Activated naive CD4-positive, alpha-beta T cell treated with anti-CD3 and anti-CD28 coated beads, Interleukin-2, amount 50 U/mL, for 72 hours (primary cell): ENCODE data around the gene CNGA4. TPM values are rescaled to one million over a fixed set of nuclear protein-coding genes. Genes with fewer than 3 reads are reported as not detected.
A peak's percentile ranks its signal among the peaks of the same experiment; 100 is the strongest.
"Not testable (repeated sequence)": the region's sequence is repeated elsewhere in the genome, so short reads cannot be mapped to it uniquely, and the experiment has no call there.

Experiments
- ATAC-seq, 2 donors: fragments of 150-1000 bp; cut with Tn5 transposase; 2 replicates each; pipeline ENCODE4 v1.10.0; 2021; ENCODE audit warnings: mild to moderate bottlenecking in 2 of 2, moderate library complexity in 2 of 2
- DNase-seq, 2 donors: peaks; one replicate each; pipeline ENCODE4 v3.0.0; 2021 to 2022; ENCODE audit warnings: low spot score in 2 of 2
- H3K27ac Mint-ChIP-seq, 2 donors: one replicate each; pipeline ENCODE4 v1.8.0; 2022; ENCODE audit warnings: mild to moderate bottlenecking in 2 of 2, mixed read lengths in 2 of 2
- H3K36me3 Mint-ChIP-seq, 2 donors: one replicate each; pipeline ENCODE4 v1.8.0; 2022; ENCODE audit warnings: mixed read lengths in 2 of 2
- H3K9me3 Mint-ChIP-seq, 2 donors: one replicate each; pipeline ENCODE4 v1.8.0; 2022; ENCODE audit warnings: mixed read lengths in 2 of 2
- total RNA-seq, 2 donors: library from RNA; stranded (reverse); gene quantifications; one replicate each; pipeline ENCODE4 v1.2.3, GENCODE V29; 2022

Gene CNGA4
- total RNA-seq, 2 donors from 2014 or later = 0.21 to 0.52 TPM

DNA sequence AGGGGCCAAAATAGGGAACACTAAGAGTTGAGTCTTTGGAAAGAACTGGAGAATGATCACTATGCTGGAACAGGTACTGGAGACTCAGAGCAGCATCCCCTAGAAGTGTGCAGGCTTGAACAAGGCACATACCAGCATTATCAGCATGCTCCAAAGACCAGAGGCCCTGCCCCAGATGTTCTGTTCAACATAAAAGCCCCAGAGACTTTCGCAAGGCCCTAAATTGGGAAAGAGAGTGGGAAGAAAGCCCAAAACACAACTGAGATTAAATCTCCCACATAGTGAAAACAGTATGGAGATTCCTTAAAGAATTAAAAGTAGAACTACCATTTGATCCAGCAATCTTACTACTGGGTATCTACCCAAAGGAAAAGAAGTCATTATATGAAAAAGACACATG is 9.4 kb downstream of the CNGA4 start:
- H3K9me3 Mint-ChIP-seq = no peaks in the 10 kb centered on the region
- H3K36me3 Mint-ChIP-seq = no peaks in the 10 kb centered on the region
- H3K27ac Mint-ChIP-seq = no peak overlapping the region
- ATAC-seq = no peak
- no peak for DNase-seq

DNA sequence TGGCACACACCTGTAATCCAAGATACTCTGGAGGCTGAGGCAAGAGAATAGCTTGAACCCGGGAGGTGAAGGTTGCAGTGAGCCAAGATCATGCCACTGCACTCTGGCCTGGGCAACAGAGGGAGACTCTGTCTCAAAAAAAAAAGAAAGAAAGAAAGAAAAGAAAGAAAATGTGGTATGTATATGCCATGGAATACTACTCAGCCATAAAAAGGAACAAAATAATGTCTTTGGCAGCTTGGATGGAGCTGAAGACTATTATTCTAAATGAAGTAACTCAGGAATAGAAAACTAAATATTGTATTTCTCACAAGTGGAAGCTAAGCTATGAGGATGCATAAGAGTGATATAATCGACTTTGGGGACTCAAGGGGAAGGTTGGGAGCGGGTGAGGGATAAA is 10.0 kb downstream of the CNGA4 start:
- not testable (repeated sequence) for DNase-seq, ATAC-seq, H3K9me3 Mint-ChIP-seq, H3K36me3 Mint-ChIP-seq, H3K27ac Mint-ChIP-seq

DNA sequence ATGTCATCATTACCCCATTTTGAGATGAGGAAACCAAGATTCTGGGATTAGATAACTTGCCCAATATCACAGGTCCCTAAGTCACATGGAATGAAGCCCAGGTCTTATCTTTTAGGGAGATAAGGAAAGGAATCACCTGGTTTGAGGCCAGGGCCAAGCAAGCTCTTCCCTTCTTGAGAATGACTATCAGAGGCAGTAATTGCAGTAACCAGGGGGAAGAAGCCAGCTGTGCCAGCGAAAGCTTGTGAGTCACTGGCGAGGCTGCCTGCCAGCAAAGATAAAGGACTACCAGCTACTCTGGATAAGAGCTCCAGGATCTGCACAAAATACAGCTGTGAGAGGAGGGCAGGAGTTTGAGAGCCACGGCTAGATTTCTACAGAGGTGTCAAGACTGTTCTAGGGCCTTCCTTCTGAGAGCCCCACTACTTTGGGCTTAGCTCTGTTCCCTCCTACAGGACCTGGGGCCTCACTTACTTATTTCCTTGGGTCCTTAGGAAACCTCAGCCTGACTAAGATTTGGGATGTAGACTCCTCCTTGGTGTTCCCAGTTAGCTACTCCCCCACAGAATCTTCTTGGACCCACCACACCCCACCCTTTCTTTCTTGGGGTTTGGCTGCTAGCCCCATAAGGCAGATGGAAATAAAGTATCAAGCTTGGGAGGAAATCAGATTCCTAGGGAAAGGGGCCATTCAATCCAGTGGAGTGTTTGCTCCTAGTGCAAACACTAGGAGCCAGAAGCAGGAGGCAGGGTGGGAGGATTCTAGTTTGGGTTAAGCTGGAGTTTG is 11.1 kb downstream of the CNGA4 start:
- ATAC-seq (no peak), DNase-seq (no peak)
- no peaks in the 10 kb centered on the region for H3K9me3 Mint-ChIP-seq
- no peak overlapping the region for H3K27ac Mint-ChIP-seq
- no peaks in the 10 kb centered on the region for H3K36me3 Mint-ChIP-seq

DNA sequence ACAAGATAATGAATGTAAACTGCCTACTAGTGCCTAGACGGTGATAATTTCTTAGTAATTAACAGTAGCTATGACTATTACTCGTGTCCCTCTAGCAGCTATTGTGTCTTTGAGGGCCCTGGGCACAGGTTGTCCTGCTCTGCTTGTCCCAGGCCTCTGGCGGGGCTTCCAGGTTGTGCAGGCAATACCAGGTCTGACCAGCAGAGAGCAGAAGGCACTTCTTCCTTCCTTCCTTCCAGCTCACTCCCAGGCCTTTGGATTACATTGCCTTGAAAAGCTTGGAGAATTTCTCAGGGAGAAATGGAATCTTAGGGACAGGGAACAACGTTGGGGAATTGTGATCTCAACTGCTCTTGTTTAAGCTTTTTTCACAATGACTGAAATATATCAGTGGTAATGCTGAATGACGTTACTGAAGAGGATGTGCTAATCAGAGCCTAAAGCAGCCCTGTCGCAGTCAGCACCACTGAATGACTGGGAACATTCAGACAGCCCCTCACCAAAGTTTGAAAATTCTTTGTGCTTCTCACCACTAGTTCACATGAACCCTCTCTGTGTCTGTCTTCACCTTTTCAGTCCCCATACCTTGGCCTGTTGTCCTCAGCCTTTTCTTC is 12.3 kb downstream of the CNGA4 start:
- ATAC-seq = peak; percentile 72
- H3K36me3 Mint-ChIP-seq = no peaks in the 10 kb centered on the region
- peak in 1 of 2 donors; percentile 65 for DNase-seq
- H3K9me3 Mint-ChIP-seq = no peaks in the 10 kb centered on the region
- no peak overlapping the region for H3K27ac Mint-ChIP-seq

DNA sequence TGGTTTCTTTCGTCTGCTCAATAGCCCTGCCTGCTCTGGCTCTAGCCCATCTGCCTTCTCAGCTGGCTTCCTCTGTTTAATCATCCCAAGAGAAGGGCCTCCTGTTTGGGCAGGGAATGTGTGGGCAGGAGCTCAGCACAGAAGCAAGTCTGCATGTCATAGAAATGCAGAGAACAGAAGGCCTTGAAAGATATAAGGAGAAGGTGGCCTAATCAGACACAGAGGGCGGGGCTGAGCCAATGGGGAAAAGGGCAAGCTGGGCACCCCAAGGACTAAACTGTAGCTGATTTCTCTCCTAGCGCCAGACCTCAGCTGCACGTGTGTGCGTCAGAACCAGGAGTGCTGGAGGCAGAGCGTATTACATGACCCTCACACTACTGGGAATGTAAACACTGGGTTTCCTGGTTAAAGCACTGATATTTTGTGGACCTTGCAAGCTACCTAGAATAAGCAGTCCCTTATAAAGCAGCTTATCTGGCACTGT is 13.1 kb downstream of the CNGA4 start:
- Mint-ChIP-seq H3K9me3 (no peaks in the 10 kb centered on the region), H3K27ac (no peak overlapping the region), H3K36me3 (no peaks in the 10 kb centered on the region)
- ATAC-seq = no peak
- no peak for DNase-seq

DNA sequence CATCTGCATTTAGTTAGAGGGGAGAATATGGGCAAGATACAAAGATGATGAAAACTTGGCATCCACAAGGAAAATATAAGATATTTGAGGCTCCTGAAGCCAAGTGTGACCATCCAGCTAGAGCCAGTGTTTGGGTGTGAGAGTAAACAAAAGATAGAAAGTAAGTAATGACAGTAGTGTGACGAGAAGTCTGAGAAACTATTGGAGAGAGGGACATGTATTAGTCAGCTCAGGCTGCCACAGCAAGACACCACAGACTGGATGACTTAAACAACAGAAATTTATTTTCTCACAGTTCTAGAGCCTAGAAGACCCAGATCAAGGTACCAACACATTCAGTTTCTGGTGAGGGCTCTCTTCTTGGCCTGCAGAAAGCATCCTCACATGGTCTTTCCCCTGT is 14.3 kb downstream of the CNGA4 start:
- Mint-ChIP-seq H3K9me3 (no peaks in the 10 kb centered on the region), H3K27ac (no peak overlapping the region), H3K36me3 (no peaks in the 10 kb centered on the region)
- no peak for DNase-seq
- ATAC-seq = peak in 1 of 2 donors; percentile 77

DNA sequence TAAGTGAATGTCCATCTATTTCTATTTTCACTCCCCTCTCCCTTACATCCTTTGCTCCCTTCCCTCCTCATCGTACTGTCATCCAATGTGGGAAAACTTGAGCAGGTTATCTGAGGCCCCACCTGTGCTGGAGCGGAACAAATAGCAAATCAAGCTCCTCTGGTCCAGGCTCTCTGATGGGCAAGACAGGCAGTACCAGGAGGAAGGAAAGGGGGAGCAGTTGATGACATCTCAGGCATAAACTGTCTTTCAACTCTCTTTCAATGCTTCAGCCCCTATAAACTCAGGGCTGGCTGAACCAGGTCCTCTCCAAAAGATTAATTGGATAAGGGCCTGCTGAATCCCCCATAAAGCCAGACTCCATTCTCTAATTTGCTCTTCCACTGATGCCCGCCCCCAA is 19.3 kb downstream of the CNGA4 start:
- Mint-ChIP-seq H3K27ac (no peak overlapping the region), H3K9me3 (no peaks in the 10 kb centered on the region), H3K36me3 (no peaks in the 10 kb centered on the region)
- DNase-seq (no peak), ATAC-seq (no peak)

DNA sequence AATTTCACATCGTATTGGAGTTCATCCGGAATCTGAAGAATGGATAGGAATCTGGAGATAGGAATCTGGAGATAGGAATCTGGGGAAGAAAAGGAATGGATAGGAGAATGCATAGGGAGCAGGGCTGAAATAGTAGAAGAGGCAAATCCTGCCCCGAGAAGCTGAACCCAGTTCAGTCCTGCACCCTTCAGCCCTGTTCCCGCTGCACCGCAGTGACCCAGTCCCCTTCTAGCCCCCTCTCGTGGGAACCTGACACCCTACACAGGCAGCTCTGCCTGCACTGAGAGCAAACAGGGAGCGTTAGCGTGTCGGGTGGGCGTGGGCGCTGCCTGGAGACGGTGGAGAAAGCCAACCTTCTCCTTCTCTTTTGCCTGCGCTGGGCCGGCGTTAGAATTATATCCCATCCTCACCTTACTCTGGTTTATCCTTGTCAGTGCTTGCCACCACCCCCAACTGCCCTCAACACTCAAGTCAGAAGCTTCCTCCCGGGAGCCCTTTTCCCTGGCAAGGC is 19.7 kb downstream of the CNGA4 start:
- peak in 1 of 2 donors; percentile 13 for ATAC-seq
- Mint-ChIP-seq H3K36me3 (no peaks in the 10 kb centered on the region), H3K9me3 (no peaks in the 10 kb centered on the region), H3K27ac (no peak overlapping the region)
- DNase-seq = no peak

DNA sequence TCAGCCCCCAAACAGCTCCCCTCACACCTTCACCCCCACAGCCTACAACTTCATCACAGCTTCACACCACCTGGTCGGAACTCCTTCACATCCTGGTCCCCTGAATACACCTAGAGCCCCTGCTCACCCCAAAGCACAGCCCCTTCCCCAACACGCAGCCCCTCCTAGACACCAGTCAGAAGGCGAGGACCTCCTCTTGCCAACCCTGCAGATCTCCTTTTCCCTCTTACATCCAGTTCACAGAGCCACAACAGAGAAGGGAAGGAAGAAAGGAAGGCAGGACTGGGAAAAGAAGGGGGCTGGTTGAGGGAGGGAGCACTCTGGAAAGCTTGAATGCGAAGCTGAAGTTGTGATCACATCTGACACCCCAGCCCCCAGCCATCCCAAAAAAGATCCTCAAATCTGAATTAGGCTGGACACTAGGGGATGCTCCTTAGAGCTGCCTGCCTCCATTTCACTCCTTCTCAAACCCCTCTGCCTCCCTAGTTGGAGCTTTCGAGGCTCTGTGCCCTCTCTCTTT is 21.4 kb downstream of the CNGA4 start:
- DNase-seq (no peak), ATAC-seq (no peak)
- Mint-ChIP-seq H3K9me3 (no peaks in the 10 kb centered on the region), H3K36me3 (no peaks in the 10 kb centered on the region), H3K27ac (no peak overlapping the region)

DNA sequence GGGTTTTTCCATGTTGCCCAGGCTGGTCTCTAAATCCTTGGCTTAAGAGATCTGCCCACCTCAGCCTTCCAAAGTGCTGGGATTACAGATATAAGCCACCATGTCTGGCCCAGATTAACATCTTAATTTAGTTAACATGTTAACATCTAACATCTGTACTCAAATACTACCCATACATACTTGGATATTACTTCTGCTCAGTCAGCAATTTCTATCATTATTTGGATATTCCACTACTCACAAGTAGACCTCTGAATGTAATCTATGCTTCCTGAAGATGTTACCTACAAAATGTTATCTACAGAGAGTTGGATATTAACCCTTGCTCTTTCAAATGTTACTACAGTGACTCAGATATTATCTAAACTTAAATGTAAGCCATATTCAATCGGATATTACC is 24.8 kb downstream of the CNGA4 start:
- no peak overlapping the region for H3K27ac Mint-ChIP-seq
- ATAC-seq = no peak
- DNase-seq = no peak
- no peaks in the 10 kb centered on the region for H3K9me3 Mint-ChIP-seq
- no peaks in the 10 kb centered on the region for H3K36me3 Mint-ChIP-seq

DNA sequence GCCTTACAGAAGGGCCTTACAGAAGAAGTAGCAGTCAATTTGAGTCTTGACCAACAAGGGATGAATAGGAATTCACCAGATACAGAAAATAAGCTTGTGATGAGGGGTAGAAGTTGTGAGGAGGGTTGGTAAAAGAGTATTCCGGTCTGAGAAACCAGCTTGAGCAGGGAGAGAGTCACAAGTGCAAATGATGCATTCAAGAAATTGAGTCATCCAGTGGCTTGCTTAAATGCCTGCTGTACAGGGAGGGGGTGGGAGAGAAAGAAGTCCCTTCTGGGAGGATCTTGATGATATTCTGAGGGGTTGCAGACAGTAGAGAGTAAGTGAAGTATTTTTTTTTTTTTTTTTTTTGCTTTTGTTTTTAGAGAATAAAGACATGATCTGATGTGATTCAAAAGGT is 29.9 kb downstream of the CNGA4 start:
- ATAC-seq (no peak), DNase-seq (no peak)

DNA sequence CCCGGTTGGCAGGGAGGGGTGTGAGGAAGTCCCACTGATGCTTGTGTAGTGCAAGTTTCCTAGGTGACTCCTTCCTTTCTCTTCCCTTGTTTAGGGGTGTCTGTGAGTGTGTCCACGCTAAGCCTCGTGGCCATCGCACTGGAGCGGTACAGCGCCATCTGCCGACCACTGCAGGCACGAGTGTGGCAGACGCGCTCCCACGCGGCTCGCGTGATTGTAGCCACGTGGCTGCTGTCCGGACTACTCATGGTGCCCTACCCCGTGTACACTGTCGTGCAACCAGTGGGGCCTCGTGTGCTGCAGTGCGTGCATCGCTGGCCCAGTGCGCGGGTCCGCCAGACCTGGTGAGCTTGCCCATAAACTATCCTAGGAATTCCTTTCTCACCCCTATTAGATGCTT is 31.1 kb downstream of the CNGA4 start:
- Mint-ChIP-seq H3K9me3 (no peaks in the 10 kb centered on the region), H3K27ac (no peak overlapping the region), H3K36me3 (no peaks in the 10 kb centered on the region)
- ATAC-seq (peak in 1 of 2 donors; percentile 40), DNase-seq (no peak)

More for the DNA sequence above, 29.9 kb downstream of the CNGA4 start:
- no peaks in the 10 kb centered on the region for H3K9me3 Mint-ChIP-seq
- no peak overlapping the region for H3K27ac Mint-ChIP-seq
- no peaks in the 10 kb centered on the region for H3K36me3 Mint-ChIP-seq

DNA sequence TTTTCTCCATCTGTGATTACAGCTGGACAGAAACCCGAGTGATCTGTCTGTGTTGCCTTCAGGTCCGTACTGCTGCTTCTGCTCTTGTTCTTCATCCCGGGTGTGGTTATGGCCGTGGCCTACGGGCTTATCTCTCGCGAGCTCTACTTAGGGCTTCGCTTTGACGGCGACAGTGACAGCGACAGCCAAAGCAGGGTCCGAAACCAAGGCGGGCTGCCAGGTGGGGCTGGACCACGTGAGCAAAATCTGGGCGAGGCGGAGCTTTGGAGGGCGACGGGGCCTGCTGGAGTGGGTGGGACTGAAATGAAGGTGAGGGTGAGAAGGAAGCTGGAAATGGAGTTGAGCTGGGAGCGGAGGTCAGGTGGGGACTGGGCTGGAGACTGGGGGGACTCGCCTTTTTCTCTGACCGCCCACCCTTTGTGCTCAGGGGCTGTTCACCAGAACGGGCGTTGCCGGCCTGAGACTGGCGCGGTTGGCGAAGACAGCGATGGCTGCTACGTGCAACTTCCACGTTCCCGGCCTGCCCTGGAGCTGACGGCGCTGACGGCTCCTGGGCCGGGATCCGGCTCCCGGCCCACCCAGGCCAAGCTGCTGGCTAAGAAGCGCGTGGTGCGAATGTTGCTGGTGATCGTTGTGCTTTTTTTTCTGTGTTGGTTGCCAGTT is 31.8 kb downstream of the CNGA4 start:
- DNase-seq (no peak), ATAC-seq (no peak)

DNA sequence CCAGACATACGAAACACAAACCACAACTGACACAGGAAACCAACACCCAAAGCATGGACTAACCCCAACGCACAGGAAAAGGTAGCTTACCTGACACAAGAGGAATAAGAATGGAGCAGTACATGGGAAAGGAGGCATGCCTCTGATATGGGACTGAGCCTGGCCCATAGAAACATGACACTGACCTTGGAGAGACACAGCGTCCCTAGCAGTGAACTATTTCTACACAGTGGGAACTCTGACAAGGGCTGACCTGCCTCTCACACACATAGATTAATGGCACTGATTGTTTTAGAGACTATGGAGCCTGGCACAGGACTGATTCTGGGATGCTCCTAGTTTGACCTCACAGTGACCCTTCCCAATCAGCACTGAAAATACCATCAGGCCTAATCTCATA is 32.7 kb downstream of the CNGA4 start:
- DNase-seq = no peak
- Mint-ChIP-seq H3K36me3 (no peaks in the 10 kb centered on the region), H3K27ac (no peak overlapping the region), H3K9me3 (no peaks in the 10 kb centered on the region)
- ATAC-seq = no peak

More for the DNA sequence above, 31.8 kb downstream of the CNGA4 start:
- Mint-ChIP-seq H3K9me3 (no peaks in the 10 kb centered on the region), H3K27ac (no peak overlapping the region), H3K36me3 (no peaks in the 10 kb centered on the region)

DNA sequence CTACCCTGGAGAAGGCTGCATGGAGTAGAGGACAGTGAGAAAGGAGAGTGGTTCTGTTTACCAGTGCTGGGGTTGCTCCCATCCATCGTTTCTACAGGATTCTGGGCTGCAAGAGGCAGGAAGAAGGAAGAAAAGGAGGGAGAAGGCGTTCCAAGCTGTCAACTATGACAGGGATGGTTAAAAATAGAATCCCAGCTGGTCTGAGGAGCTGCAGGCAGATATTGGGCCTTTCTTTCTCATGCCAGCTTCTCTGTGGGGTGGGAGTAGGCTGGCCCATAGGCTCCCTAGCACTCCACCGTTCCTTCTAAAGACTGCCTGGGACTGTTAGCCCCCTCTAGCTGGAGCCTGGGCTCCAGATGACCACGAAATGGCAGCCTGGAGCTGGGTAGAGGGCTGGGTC is 34.3 kb downstream of the CNGA4 start:
- Mint-ChIP-seq H3K27ac (no peak overlapping the region), H3K36me3 (no peaks in the 10 kb centered on the region), H3K9me3 (no peaks in the 10 kb centered on the region)
- DNase-seq (no peak), ATAC-seq (no peak)

DNA sequence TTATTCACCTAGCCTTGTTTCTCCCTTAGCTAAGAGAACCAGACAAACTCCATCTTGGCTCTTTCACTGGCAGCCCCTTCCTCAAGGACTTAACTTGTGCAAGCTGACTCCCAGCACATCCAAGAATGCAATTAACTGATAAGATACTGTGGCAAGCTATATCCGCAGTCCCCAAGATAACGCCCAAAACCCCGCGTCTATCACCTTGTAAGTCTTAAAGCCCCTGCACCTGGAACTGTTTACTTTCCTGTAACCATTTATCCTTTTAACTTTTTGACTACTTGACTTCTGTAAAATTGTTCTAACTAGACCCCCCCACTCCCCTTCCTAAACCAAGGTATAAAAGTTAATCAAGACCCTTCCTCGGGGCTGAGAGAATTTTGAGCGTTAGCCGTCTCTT is 41.9 kb downstream of the CNGA4 start:
- ATAC-seq = not testable (repeated sequence)

DNA sequence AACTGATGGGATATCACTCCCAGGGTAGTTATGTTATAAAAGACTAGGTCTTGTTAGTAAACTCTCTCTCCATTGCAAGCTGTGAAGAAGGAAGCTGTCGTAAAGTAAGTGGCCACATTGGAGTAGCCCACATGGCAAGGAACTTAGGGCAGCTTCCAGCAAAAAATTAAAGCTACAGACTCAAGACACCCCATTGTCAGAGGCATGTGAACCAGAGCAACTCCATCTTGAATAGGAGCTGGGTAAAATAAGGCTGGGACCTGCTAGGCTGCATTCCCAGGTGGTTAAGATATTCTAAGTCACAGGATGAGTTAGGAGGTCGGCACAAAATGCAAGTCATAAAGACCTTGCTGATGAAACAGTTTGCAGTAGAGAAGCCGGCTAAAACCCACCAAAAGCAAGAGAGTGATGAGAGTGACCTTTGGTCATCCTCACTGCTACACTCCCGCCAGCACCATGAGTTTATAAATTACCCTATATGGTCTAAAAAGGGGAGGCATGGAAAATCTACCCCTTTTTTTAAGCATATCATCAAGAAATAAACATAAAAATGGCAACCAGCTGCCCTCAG is 44.6 kb downstream of the CNGA4 start:
- Mint-ChIP-seq H3K9me3 (no peaks in the 10 kb centered on the region), H3K27ac (no peak overlapping the region), H3K36me3 (no peaks in the 10 kb centered on the region)
- ATAC-seq (no peak), DNase-seq (no peak)

More for the DNA sequence above, 41.9 kb downstream of the CNGA4 start:
- not testable (repeated sequence) for H3K36me3 Mint-ChIP-seq, H3K9me3 Mint-ChIP-seq, H3K27ac Mint-ChIP-seq, DNase-seq
